Mononuclear cell (primary cell): Measurements from ENCODE around the gene KCTD15. TPM values are rescaled to one million over a fixed set of nuclear protein-coding genes. Genes with fewer than 3 reads are reported as not detected.

Experiments
- H3K27me3 ChIP-seq: 2 replicates; pipeline ENCODE4 v1.6.0; 2011; ENCODE audit warnings: low read length, control low read depth; ENCODE audit not compliant: insufficient read depth
- H3K4me1 ChIP-seq: 2 replicates; pipeline ENCODE4 v1.5.1; 2011; ENCODE audit warnings: mild to moderate bottlenecking, low read length, control low read depth; ENCODE audit not compliant: insufficient read depth
- H3K4me3 ChIP-seq: 2 replicates; pipeline ENCODE4 v1.5.1; 2011; ENCODE audit warnings: mild to moderate bottlenecking, low read length, moderate library complexity
- H3K9me3 ChIP-seq: 2 replicates; pipeline ENCODE4 v1.5.1; 2011; ENCODE audit warnings: low read depth, mild to moderate bottlenecking, control low read depth, low read length
- total RNA-seq: library from RNA; depleted of rRNA; stranded (reverse); fragments of >200 nt; gene quantifications from one replicate; pipeline ENCODE4 v1.2.3, GENCODE V29; 2012

The KCTD15 gene
- total RNA-seq, 1 donor = 10.3 TPM

DNA sequence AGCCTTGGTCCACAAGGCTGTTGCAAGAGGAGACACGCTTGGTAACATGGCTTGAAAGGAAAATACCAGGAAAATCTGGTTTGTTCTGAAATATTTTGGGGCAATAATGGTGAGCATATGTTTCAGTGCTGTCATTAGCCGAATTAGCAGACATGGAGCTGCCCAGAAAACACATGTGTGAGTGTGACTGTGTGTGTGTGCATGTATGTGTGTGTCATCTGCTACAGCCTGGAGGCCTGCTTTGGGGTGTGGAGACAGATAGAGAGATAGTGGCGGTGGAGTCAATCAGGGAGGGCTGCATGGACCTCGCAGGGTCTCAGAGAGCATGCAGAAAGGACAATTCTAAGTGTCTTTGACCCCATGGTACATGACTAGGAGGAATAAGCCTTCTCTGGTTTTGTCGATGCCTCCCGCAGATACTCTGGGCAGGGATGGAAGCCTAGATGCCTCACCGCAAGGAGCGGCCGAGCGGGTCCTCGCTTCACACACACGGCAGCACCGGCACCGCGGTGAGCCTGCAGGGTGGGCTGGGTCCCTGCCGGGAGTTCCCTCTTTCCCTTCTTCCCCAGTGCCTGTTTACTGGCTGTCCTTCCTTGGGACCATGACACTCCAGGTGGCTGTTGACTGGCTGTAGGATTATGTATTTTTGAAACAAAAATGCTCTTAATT is 3.5 kb downstream of the KCTD15 start:
- Histone ChIP-seq H3K9me3 (no peaks in the 10 kb centered on the region), H3K4me3 (no peak overlapping the region), H3K4me1 (peaks cover 4% of the 10 kb centered on the region), H3K27me3 (no peaks in the 10 kb centered on the region)

- peaks cover 4% of the 10 kb centered on the region for H3K4me1 ChIP-seq
- H3K9me3 ChIP-seq = no peaks in the 10 kb centered on the region
- no peak overlapping the region for H3K4me3 ChIP-seq
- no peaks in the 10 kb centered on the region for H3K27me3 ChIP-seq
Observed at GRCh38 chr19:33801411-33801810, 4.7 kb downstream of the KCTD15 start.

DNA sequence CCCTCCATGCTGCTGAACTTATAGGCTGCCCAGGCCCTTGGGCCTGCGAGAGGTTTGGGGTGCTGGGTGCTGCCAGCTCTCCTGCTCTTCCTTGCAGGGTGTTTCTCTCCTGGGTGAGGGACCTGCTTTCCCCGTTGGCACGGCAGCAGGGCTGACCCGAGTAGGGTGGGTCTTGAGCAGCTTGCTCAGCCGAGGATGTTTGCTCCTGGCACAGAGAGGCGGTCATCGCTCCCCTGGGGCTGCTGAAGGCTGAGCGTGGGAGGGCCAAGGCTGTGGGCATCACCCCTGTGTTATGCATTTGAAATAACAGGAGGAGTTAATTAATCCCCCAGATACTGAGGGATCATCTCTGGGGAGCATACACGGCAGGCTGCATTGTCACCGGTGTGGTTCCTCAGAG is 5.3 kb downstream of the KCTD15 start:
- no peak overlapping the region for H3K4me3 ChIP-seq
- peaks cover 4% of the 10 kb centered on the region for H3K4me1 ChIP-seq
- no peaks in the 10 kb centered on the region for H3K27me3 ChIP-seq
- H3K9me3 ChIP-seq = no peaks in the 10 kb centered on the region

- no peak overlapping the region for H3K4me3 ChIP-seq
- no peaks in the 10 kb centered on the region for H3K27me3 ChIP-seq
- no peaks in the 10 kb centered on the region for H3K9me3 ChIP-seq
- H3K4me1 ChIP-seq = no peaks in the 10 kb centered on the region
Observed at GRCh38 chr19:33802801-33803200, 6.1 kb downstream of the KCTD15 start.

DNA sequence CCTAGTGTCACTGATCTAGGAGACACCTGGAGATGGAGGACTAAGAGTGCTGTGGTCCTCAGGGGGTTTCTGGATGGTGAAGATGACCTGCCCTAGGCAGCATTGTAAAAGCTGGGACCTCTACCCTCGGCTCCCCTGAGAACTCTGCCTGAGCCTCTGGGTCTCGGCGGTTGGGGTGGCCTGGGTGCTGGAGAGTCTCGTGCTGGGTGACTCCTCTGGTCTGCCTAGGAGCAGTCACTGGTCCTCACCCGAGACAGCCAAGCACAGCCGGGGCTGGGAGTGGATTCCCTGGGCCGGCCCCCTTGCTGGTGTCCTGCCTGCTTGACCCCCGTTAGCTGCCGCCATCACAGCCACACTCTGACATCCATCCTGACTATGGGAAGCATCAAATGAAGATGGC is 6.7 kb downstream of the KCTD15 start:
- Histone ChIP-seq H3K27me3 (no peaks in the 10 kb centered on the region), H3K9me3 (no peaks in the 10 kb centered on the region), H3K4me1 (no peaks in the 10 kb centered on the region), H3K4me3 (no peak overlapping the region)

- no peaks in the 10 kb centered on the region for H3K27me3 ChIP-seq
- H3K4me1 ChIP-seq = no peaks in the 10 kb centered on the region
- no peak overlapping the region for H3K4me3 ChIP-seq
- no peaks in the 10 kb centered on the region for H3K9me3 ChIP-seq
Observed at GRCh38 chr19:33804021-33804799, 7.5 kb downstream of the KCTD15 start.

GRCh38 chr19:33805313-33805712 is 8.6 kb downstream of the KCTD15 start:
- Histone ChIP-seq H3K4me1 (no peaks in the 10 kb centered on the region), H3K4me3 (no peak overlapping the region), H3K27me3 (no peaks in the 10 kb centered on the region), H3K9me3 (no peaks in the 10 kb centered on the region)

- H3K27me3 ChIP-seq = no peaks in the 10 kb centered on the region
- H3K4me3 ChIP-seq = no peak overlapping the region
- no peaks in the 10 kb centered on the region for H3K9me3 ChIP-seq
- H3K4me1 ChIP-seq = no peaks in the 10 kb centered on the region
Observed at GRCh38 chr19:33805840-33806433, 9.3 kb downstream of the KCTD15 start.

- H3K9me3 ChIP-seq = no peaks in the 10 kb centered on the region
- H3K4me1 ChIP-seq = no peaks in the 10 kb centered on the region
- no peaks in the 10 kb centered on the region for H3K27me3 ChIP-seq
- H3K4me3 ChIP-seq = no peak overlapping the region
Observed at GRCh38 chr19:33806434-33806881, 9.8 kb downstream of the KCTD15 start.

GRCh38 chr19:33808399-33808798 is 11.7 kb downstream of the KCTD15 start:
- Histone ChIP-seq H3K9me3 (no peaks in the 10 kb centered on the region), H3K27me3 (no peaks in the 10 kb centered on the region), H3K4me1 (no peaks in the 10 kb centered on the region), H3K4me3 (no peak overlapping the region)

- no peak overlapping the region for H3K4me3 ChIP-seq
- H3K9me3 ChIP-seq = no peaks in the 10 kb centered on the region
- H3K4me1 ChIP-seq = no peaks in the 10 kb centered on the region
- no peaks in the 10 kb centered on the region for H3K27me3 ChIP-seq
Observed at GRCh38 chr19:33809960-33810359, 13.3 kb downstream of the KCTD15 start.

- Histone ChIP-seq H3K9me3 (no peaks in the 10 kb centered on the region), H3K4me3 (no peak overlapping the region), H3K27me3 (no peaks in the 10 kb centered on the region), H3K4me1 (peaks cover 3% of the 10 kb centered on the region)
Observed at GRCh38 chr19:33810821-33811220, 14.2 kb downstream of the KCTD15 start.

- Histone ChIP-seq H3K4me1 (peaks cover 7% of the 10 kb centered on the region), H3K9me3 (no peaks in the 10 kb centered on the region), H3K27me3 (no peaks in the 10 kb centered on the region), H3K4me3 (no peak overlapping the region)
Observed at GRCh38 chr19:33811246-33811645, 14.6 kb downstream of the KCTD15 start.

DNA sequence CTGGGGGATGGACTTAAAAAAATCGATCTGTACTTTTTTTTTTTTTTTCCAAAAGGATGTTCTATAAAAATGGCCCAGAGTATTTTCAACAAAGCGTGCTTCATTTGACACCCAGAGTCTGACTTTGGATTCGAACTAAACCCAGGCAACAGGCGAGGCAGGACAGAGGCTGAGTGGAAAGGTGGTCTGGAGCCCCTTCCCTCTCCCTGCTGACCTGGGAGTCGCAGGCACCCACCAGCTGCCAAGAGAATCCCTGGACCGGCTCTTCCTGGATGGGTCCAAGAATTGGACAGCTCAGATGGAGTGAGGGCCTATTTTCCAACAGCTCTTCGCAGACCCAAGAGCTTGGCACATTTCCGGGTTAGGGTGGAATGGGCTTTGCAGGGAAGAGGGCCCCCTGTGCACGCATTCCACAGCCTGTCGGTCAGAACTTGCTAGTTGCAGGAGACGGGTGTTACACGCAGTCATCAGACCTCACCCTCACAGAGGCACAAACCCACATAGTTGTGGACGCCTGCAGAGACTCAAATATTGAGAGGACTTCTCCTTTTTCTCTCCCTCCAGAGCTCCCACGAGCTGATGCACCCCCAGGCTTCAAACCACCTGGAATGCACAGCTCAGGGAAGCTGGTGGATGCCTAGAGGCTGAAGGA is 15.2 kb downstream of the KCTD15 start:
- H3K4me1 ChIP-seq = peaks cover 14% of the 10 kb centered on the region
- H3K9me3 ChIP-seq = no peaks in the 10 kb centered on the region
- no peaks in the 10 kb centered on the region for H3K27me3 ChIP-seq
- no peak overlapping the region for H3K4me3 ChIP-seq
